ENCODE measurements around the gene SPTBN4. TPM values are rescaled to one million over a fixed set of nuclear protein-coding genes. Genes with fewer than 3 reads are reported as not detected.

The SPTBN4 gene
- total RNA-seq, 3 donors from 2014 or later, result 1.3 to 1.6 (median 1.6) TPM

DNA sequence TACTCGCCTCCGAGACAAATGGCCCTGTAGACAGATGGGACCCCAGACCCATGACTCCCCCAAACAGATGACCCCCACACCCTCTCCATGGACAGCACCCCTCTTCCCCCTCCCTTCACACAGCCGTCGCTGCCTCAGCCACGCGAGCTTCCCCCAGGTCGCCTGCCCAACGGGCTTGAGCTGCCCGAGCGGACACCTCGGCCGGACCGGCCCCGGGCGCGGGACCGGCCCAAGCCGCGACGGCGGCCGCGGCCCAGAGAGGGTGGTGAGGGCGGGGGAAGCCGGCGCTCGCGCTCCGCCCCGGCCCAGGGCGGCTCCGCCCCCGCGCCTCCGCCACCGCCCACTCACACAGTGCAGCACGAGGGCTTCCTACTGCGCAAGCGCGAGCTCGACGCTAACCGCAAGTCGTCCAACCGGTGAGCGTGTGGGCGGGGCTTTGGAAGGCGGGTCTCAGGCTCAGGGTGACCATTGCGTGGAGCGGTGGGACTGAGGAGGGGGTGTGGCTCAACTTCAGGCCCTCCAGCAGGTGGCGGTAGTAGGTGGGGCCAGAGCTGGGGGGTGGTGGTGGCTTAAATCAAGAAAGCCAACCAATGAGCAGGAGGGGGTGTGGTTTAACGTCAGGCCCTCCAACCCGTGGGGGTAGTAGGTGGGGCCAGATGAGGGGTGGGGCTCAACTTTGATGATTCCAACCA lies 103.7 kb downstream of the SPTBN4 start:
- H3K4me1 ChIP-seq, result peaks cover 4 to 7% of the 10 kb centered on the region in 2 donors
- H3K4me3 ChIP-seq, result peak overlapping the region; percentile 19 to 73 (median 49)
- DNase-seq (ENCODE audit: low spot score in 2 of 2), result peak; percentile 98 to 99
- intact Hi-C loops (cut with DNase I; ENCODE audit: low total_unique reads), result no loop called here
- peak overlapping the region; percentile 60 to 82 for H3K27ac ChIP-seq
- H3K27me3 ChIP-seq, result peaks cover 4 to 29% of the 10 kb centered on the region in 2 donors
- H3K36me3 ChIP-seq, result no peaks in the 10 kb centered on the region
- TF ChIP-seq, protein P1, sequence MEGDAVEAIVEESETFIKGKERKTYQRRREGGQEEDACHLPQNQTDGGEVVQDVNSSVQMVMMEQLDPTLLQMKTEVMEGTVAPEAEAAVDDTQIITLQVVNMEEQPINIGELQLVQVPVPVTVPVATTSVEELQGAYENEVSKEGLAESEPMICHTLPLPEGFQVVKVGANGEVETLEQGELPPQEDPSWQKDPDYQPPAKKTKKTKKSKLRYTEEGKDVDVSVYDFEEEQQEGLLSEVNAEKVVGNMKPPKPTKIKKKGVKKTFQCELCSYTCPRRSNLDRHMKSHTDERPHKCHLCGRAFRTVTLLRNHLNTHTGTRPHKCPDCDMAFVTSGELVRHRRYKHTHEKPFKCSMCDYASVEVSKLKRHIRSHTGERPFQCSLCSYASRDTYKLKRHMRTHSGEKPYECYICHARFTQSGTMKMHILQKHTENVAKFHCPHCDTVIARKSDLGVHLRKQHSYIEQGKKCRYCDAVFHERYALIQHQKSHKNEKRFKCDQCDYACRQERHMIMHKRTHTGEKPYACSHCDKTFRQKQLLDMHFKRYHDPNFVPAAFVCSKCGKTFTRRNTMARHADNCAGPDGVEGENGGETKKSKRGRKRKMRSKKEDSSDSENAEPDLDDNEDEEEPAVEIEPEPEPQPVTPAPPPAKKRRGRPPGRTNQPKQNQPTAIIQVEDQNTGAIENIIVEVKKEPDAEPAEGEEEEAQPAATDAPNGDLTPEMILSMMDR (IDR thresholded peaks at IDR 0.05), result peak in 1 of 3 donors; percentile 27
- TF ChIP-seq POLR2AphosphoS5 (IDR thresholded peaks at IDR 0.05), result no peak
- no peak for TF ChIP-seq POLR2A (IDR thresholded peaks at IDR 0.05)
- no peaks in the 10 kb centered on the region for H3K9me3 ChIP-seq

DNA sequence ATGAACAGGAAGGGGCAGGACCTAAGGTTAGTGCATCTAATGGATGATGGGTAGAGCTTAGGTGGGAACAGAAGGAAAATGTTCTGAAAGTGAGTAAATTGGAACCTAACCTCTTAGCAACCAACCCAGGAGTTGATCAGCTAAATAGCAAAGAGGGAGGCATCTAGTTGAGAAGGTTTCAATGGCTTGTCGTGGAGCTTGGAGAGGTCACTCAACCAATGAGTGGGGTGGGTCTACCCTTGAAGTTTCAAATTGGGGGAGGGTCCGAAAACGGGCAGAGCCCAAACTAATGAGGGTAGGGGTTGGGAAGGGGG lies 104.2 kb downstream of the SPTBN4 start:
- Histone ChIP-seq H3K27me3 (peaks cover 4 to 24% of the 10 kb centered on the region in 2 donors), H3K9me3 (no peaks in the 10 kb centered on the region), H3K36me3 (no peaks in the 10 kb centered on the region), H3K4me1 (peaks cover 4 to 7% of the 10 kb centered on the region in 2 donors), H3K4me3 (peak overlapping the region in 1 of 3 donors; percentile 73), H3K27ac (peak overlapping the region; percentile 36 to 60)
- TF ChIP-seq POLR2A (IDR thresholded peaks at IDR 0.05), result no peak
- TF ChIP-seq, protein P1 (IDR thresholded peaks at IDR 0.05), result no peak
- TF ChIP-seq POLR2AphosphoS5 (IDR thresholded peaks at IDR 0.05), result no peak
- no peak for DNase-seq (ENCODE audit: low spot score in 2 of 2)
- intact Hi-C loops (cut with DNase I; ENCODE audit: low total_unique reads), result no loop called here

DNA sequence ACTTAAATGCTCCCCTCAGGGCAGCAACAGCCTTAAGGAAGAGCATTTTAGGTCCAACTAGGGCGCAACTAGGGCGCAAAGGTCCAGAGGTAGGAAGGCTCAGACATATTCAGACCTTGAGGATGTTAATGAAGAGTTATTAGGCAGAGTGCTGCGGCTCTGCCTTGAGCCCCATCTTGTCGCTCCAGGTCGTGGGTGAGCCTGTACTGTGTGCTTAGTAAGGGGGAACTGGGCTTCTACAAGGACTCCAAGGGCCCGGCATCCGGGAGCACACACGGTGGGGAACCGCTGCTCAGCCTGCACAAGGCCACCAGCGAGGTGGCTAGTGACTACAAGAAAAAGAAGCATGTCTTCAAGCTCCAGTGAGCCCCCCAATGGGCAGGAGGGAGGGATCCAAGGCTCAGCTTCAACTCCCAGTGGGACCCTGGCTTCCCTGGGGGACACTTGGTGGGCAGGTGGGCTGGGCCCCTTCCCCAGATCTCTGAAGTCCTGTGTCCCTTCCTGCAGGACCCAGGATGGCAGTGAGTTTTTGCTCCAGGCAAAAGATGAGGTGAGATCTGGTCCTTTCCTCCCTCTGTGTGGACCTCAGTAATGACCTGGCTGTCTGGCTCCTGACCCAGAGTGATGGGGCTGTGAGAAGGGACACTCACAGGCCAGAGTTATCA lies 105.2 kb downstream of the SPTBN4 start:
- TF ChIP-seq POLR2A (IDR thresholded peaks at IDR 0.05) (no peak), POLR2AphosphoS5 (IDR thresholded peaks at IDR 0.05) (no peak)
- TF ChIP-seq, protein P1 (IDR thresholded peaks at IDR 0.05), result no peak
- Histone ChIP-seq H3K4me3 (no peak overlapping the region), H3K36me3 (no peaks in the 10 kb centered on the region), H3K27ac (no peak overlapping the region), H3K27me3 (peaks cover 4 to 14% of the 10 kb centered on the region in 2 donors), H3K4me1 (peaks cover 4 to 7% of the 10 kb centered on the region in 2 donors), H3K9me3 (no peaks in the 10 kb centered on the region)
- intact Hi-C loops (cut with DNase I; ENCODE audit: low total_unique reads), result no loop called here
- DNase-seq (ENCODE audit: low spot score in 2 of 2), result no peak

DNA sequence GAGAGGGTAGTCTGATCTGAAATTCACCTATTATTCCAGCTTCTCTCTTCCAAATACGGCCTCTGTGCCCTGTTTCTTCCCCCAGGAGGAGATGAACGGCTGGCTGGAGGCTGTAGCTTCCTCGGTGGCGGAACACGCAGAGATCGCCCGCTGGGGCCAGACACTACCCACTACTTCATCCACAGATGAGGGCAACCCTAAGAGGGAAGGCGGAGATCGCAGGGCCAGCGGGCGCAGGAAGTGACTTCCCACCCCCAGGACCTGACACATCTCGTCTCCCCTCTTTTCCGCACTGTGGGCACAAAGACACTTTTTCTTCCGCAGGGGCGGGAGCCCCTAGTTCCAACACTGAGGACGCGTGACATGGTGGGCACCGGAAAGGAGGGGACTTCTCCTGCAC lies 108.5 kb downstream of the SPTBN4 start:
- H3K4me3 ChIP-seq, result no peak overlapping the region
- no peak for DNase-seq (ENCODE audit: low spot score in 2 of 2)
- H3K9me3 ChIP-seq, result no peaks in the 10 kb centered on the region
- intact Hi-C loops (cut with DNase I; ENCODE audit: low total_unique reads), result no loop called here
- no peaks in the 10 kb centered on the region for H3K27me3 ChIP-seq
- no peaks in the 10 kb centered on the region for H3K36me3 ChIP-seq
- H3K27ac ChIP-seq, result no peak overlapping the region
- peaks cover 0 to 2% of the 10 kb centered on the region in 2 donors for H3K4me1 ChIP-seq
- no peak for TF ChIP-seq POLR2A (IDR thresholded peaks at IDR 0.05)
- TF ChIP-seq POLR2AphosphoS5 (IDR thresholded peaks at IDR 0.05), result no peak
- TF ChIP-seq, protein P1 (IDR thresholded peaks at IDR 0.05), result no peak

DNA sequence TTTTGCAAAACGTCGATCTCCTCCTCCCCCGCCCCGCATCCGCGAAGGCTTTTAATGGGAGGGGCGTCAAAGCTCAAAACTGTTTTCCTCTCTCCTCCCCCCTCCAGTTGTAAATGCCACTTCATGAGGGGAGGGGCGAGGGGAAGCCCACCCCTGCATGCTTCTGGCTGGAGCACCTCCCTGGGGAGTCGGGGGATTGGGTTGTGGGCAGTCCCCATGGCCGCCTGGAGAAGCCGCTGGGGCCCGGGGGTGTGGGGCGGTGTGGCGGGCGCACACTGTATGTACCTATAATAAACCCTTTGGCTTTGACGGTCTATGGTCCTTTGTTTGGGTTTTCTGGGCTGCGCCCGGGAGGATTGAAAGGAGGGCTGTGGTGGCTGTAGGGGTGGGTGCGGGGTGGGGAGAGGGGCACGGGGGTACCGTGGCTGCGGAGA lies 109.4 kb downstream of the SPTBN4 start:
- Histone ChIP-seq H3K36me3 (no peaks in the 10 kb centered on the region), H3K4me1 (no peaks in the 10 kb centered on the region), H3K9me3 (no peaks in the 10 kb centered on the region), H3K27me3 (no peaks in the 10 kb centered on the region), H3K27ac (peak overlapping the region in 1 of 2 donors; percentile 79), H3K4me3 (peak overlapping the region; percentile 82 to 90 (median 85))
- no peak for DNase-seq (ENCODE audit: low spot score in 2 of 2)
- TF ChIP-seq POLR2A (IDR thresholded peaks at IDR 0.05), result no peak
- TF ChIP-seq, protein P1 (IDR thresholded peaks at IDR 0.05), result no peak
- no peak for TF ChIP-seq POLR2AphosphoS5 (IDR thresholded peaks at IDR 0.05)
- intact Hi-C loops (cut with DNase I; ENCODE audit: low total_unique reads), result no loop called here
